GM12891 (cell line): ENCODE results near the gene NPW.

Experiments used
- DNase-seq: peaks from one replicate; pipeline ENCODE4 v3.0.0; 2011; ENCODE audit warnings: low spot score; ENCODE audit not compliant: insufficient read length
- FAIRE-seq: peaks from 2 replicates; lab custom pipeline; 2011; peaks lifted over from hg19 to GRCh38; lab: Jason Lieb, UNC
- PAX5 ChIP-seq: IDR thresholded peaks from 2 replicates; pipeline ENCODE4 v1.6.1; 2011; ENCODE audit warnings: low read length, moderate library complexity, mild to moderate bottlenecking; ENCODE audit not compliant: insufficient read depth, severe bottlenecking
- POLR2A ChIP-seq: IDR thresholded peaks from 2 replicates; pipeline ENCODE4 v1.6.1; 2011; ENCODE audit warnings: low read depth, low read length, control low read depth
- POLR2AphosphoS5 ChIP-seq: IDR thresholded peaks from 2 replicates; pipeline ENCODE4 v1.6.1; 2011; ENCODE audit warnings: low read depth, low read length, control low read depth
- POU2F2 ChIP-seq: IDR thresholded peaks from 2 replicates; pipeline ENCODE4 v1.6.1; 2011; ENCODE audit warnings: low read depth, mild to moderate bottlenecking, control low read depth, low read length, moderate library complexity
- SPI1 ChIP-seq: IDR thresholded peaks from 2 replicates; pipeline ENCODE4 v1.6.1; 2011; ENCODE audit warnings: low read depth, low read length, control low read depth
- TAF1 ChIP-seq: IDR thresholded peaks from 2 replicates; pipeline ENCODE4 v1.6.1; 2011; ENCODE audit warnings: low read depth, low read length, control low read depth

The NPW gene

DNA sequence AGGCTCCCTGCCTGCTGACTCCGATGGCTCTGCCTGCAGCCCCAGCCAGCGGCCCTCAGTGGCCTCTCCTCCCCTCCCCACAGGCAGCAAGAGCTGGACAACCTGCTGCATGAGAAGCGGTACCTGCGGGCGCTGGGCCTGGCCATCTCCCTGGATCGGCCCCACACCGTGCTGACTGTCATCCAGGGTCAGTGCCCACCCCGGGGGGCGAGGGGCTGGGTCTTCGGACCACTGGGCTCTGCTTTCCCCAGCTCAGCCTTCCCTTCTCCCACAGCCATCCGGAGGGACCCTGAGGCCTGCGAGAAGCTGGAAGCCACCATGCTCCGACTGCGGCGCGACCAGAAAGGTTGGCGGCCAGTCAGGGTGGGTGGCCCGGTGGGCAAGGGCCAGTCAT, 41.7 kb upstream of the NPW start:
- DNase-seq (no peak), FAIRE-seq (no peak)
- TF ChIP-seq POLR2AphosphoS5 (no peak), POLR2A (no peak), POU2F2 (no peak), PAX5 (no peak), SPI1 (no peak), TAF1 (no peak)

DNA sequence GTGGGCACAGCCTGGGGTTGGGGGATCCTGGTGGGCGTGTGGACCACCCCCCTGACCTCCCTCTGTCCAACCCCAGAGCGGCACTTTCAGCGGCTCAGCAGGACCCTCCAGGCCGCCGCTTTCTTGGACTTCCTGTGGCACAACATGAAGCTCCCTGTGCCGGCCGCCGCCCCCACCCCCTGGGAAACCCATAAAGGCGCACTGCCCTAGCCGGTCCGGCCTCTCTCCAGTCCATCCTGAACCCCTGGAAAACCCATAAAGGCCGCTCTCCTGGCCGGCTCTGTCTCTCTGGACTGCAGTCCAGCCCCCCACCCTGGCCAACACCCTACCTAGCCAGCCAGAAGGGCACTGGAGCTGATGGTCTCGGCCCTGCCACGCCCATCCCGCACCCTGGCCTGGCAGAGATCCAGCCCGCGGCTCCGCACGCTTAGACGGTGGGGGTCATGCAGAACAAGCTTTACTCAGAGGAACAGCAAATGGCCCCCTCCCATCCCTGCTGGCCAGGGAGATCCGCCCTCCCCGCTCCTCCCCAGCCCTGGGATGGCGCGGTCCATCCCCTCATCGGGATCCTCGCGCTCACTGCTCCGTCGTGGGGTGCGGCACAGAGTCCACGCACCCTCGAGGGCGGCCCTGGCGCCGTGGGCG, 41.0 kb upstream of the NPW start:
- FAIRE-seq (no peak), DNase-seq (no peak)
- TF ChIP-seq POU2F2 (no peak), POLR2AphosphoS5 (no peak), TAF1 (no peak), PAX5 (no peak), POLR2A (no peak), SPI1 (no peak)

DNA sequence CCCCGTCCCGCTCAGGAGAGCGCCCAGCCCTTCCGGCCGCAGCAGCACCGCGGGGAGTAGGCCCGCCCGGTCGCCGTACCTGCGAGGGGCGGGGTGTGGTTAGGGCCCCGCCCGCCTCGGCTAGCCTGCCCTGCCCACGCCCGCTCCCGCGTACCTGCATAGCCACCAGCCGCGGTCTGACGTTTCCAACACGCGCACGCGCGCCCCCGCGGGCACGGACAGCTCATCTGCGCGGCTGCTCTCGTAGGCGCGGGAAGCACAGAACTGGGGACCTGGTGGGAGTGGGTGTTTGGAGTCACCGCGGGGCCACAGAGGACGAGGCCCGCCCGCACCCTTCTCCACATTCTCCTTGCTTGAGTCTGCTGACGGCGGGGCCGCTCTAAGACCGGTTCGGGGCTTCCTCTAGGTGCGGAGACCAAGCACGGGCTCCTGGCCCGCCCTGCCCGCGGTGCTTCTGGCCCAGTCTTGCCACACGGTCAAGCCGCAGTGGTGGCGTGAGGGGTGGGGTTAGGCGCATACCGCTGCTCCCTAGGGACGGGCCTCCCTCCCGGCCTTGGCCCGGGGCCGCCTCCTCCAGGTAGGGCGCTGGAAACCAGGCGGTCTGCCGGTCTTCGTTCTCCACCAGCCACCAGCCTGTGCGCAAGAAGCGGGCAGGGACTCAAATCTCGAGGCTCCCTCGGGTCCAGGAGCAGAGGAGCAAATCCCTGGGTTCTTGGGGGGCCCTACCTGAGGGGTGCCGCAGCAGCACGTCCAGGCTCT, 40.1 kb upstream of the NPW start:
- TF ChIP-seq POLR2AphosphoS5 (no peak), TAF1 (no peak), POLR2A (no peak), PAX5 (no peak), SPI1 (no peak), POU2F2 (no peak)

GRCh38 chr16:1980030-1980769, 39.4 kb upstream of the NPW start:
- no peak for DNase-seq
- no peak for TF ChIP-seq POU2F2
- no peak for TF ChIP-seq PAX5
- TF ChIP-seq POLR2AphosphoS5: no peak
- TF ChIP-seq TAF1: no peak
- no peak for TF ChIP-seq SPI1
- no peak for TF ChIP-seq POLR2A
- FAIRE-seq: no peak

More for the DNA sequence above, 40.1 kb upstream of the NPW start:
- no peak for DNase-seq
- FAIRE-seq: no peak

- DNase-seq: no peak
- peak; percentile 38 for FAIRE-seq
- no peak for TF ChIP-seq POLR2AphosphoS5
- TF ChIP-seq PAX5: no peak
- TF ChIP-seq TAF1: no peak
- no peak for TF ChIP-seq POLR2A
- TF ChIP-seq SPI1: no peak
Measured at GRCh38 chr16:1980770-1981087, 38.9 kb upstream of the NPW start.

DNA sequence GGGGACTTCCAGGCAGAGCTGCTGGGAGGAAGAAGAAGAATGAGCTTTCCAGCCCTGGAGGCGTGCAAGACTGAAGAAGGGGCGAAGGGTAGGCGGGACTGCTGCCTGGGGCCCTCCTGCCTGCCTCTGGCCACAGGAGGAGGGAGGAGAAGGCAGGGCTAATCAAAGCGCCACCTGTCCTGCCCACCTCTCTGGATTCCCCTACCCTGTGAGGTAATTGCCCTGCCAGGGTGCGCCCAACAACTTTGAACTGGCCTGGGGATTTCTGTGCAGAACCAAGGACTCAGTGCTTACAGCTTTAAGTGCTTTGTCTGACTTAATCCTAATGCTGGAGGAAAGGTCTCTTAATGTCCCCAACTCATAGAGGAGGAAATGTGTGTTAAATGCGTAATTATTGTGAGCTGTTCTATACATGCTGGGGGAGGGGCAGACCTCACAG, 38.2 kb upstream of the NPW start, which contains the start of gene NOXO1:
Gene NOXO1, minus strand, starts transcription at position 72 of the 439 bp plus-strand sequence. CDS start 290 bp downstream, outside the sequence.
- no peak for DNase-seq

DNA sequence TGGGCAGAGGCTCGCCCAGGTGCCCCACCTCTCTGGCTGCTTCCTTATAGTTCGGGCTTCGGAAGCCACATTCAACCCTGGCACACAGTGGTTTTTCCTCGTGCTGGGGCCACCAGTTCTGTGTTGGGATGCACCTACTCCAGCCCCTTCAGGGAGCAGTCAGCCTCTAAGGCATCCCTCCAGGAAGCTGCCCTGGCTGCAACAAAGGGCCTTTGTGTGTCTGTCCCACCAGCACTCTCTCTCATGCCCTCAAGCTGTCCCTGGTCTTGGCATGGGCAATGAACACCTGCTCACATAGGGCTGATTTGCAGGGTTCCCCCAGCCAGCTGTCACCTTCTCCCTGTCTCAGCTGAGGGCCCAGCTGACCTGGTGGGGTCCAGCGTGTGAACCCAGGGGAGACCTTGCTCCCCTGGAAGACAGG, 37.6 kb upstream of the NPW start:
- DNase-seq: no peak
- no peak for TF ChIP-seq PAX5
- no peak; the same call in 1 of the 2 replicates for TF ChIP-seq POLR2AphosphoS5
- TF ChIP-seq POLR2A: no peak
- no peak for TF ChIP-seq SPI1
- no peak for TF ChIP-seq TAF1
- no peak for TF ChIP-seq POU2F2
- FAIRE-seq: no peak

More for the DNA sequence above, 38.2 kb upstream of the NPW start, which contains the start of gene NOXO1:
- no peak for TF ChIP-seq SPI1
- TF ChIP-seq POU2F2: no peak
- no peak for TF ChIP-seq PAX5
- no peak for TF ChIP-seq POLR2A
- no peak for TF ChIP-seq TAF1
- TF ChIP-seq POLR2AphosphoS5: no peak
- FAIRE-seq: peak; percentile 78

DNA sequence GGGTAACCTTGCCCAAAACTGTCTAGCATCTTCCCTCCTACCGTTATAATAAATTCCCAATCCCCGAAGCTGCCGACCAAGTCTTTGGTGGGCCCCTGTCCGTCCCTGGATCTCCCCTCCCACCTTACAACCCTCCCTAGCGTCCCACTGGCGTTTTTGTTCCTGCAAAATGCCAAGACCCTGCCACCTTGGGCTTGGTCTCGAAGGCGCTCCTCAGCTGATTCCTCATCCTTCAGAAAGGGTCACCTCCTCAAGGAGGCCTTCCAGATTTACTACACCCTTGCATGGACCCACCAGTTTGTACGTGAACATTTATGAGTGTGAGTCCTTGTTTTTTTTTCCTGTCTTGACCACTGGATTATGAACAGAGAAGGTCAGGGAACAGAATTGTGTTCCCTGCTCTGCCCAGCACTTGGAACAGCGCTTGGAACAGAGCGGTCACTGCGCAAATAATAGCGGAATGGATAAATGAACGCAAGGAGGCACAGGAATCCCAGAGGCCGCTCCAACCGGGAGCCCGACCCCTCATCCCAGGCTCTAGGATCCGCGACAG, 36.5 kb upstream of the NPW start:
- FAIRE-seq: no peak
- TF ChIP-seq TAF1 (no peak), POLR2A (no peak), POLR2AphosphoS5 (no peak), SPI1 (no peak), PAX5 (no peak), POU2F2 (no peak)

GRCh38 chr16:1983544-1984346, 35.8 kb upstream of the NPW start, which contains the start of gene GFER:
Gene GFER (plus strand): TSS chr16:1984193. CDS start chr16:1984219, 26 bp downstream.
- peak; percentile 98 for FAIRE-seq
- TF ChIP-seq POLR2A (peak; percentile 68), PAX5 (no peak), TAF1 (peak; percentile 67), SPI1 (no peak), POLR2AphosphoS5 (no peak)
- peak; percentile 94 for DNase-seq

More for the DNA sequence above, 36.5 kb upstream of the NPW start:
- DNase-seq: no peak
